BLaER1 (cell line): Measurements from ENCODE around the gene CDKN1B.
A peak's percentile ranks its signal among the peaks of the same experiment; 100 is the strongest.

Experiments used
- H3K27ac ChIP-seq: shearing (Covaris generic); formaldehyde crosslinking; 2 replicates; pipeline ENCODE4 v1.8.1; 2022
- H3K27me3 ChIP-seq: shearing (Covaris generic); formaldehyde crosslinking; 2 replicates; pipeline ENCODE4 v1.8.1; 2022
- H3K36me3 ChIP-seq: shearing (Covaris generic); formaldehyde crosslinking; 2 replicates; pipeline ENCODE4 v1.8.1; 2022
- H3K4me1 ChIP-seq: shearing (Covaris generic); formaldehyde crosslinking; 2 replicates; pipeline ENCODE4 v1.8.1; 2022
- H3K4me2 ChIP-seq: shearing (Covaris generic); formaldehyde crosslinking; 2 replicates; pipeline ENCODE4 v1.8.1; 2022
- H3K4me3 ChIP-seq: shearing (Covaris generic); formaldehyde crosslinking; 2 replicates; pipeline ENCODE4 v1.8.1; 2022
- H3K9ac ChIP-seq: shearing (Covaris generic); formaldehyde crosslinking; 2 replicates; pipeline ENCODE4 v1.8.1; 2022
- H3K9me3 ChIP-seq: shearing (Covaris generic); formaldehyde crosslinking; 2 replicates; pipeline ENCODE4 v1.8.1; 2022
- H4K20me1 ChIP-seq: shearing (Covaris generic); formaldehyde crosslinking; 2 replicates; pipeline ENCODE4 v1.8.1; 2022
- Cebpa-rat ChIP-seq: shearing (Covaris generic); IDR thresholded peaks from 2 replicates; pipeline ENCODE4 v1.8.1; 2022

The CDKN1B gene

DNA sequence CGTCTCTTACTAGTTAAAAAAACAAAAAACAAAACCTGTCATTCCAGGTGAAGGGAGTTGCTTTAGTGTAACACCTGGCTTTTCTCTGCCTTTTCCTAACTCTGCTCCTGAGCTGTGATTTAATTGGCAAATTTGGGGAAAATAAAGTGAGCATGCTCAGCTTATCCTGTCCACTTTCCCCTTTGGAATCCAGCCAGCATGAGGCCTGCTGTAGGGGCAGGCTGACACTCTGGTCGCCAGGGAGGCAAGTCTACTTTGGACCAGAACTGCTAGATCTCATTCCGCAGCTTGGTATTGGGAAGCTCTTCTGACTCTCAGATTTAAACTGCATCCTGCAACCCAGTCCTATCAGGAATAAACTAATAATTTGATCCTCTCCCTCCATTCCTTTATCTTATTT, 30.1 kb downstream of the CDKN1B start:
- Histone ChIP-seq H3K27me3 (no peaks in the 10 kb centered on the region), H3K9me3 (0 out of 2 replicates have a peak, but pooled peaks cover 4% of the 10 kb centered on the region), H3K4me1 (peaks cover 12% of the 10 kb centered on the region), H3K36me3 (peaks cover 95% of the 10 kb centered on the region), H4K20me1 (peaks cover 52% of the 10 kb centered on the region; the same call in 1 of the 2 replicates), H3K4me2 (no peak overlapping the region), H3K4me3 (no peak overlapping the region), H3K9ac (no peak overlapping the region), H3K27ac (no peak overlapping the region)
- TF ChIP-seq Cebpa-rat: no peak

GRCh38 chr12:12748044-12748443, 30.9 kb downstream of the CDKN1B start:
- Histone ChIP-seq H4K20me1 (peaks cover 56% of the 10 kb centered on the region; the same call in 1 of the 2 replicates), H3K4me3 (no peak overlapping the region), H3K27me3 (no peaks in the 10 kb centered on the region), H3K4me1 (peaks cover 12% of the 10 kb centered on the region), H3K4me2 (no peak overlapping the region), H3K27ac (no peak overlapping the region), H3K36me3 (peaks cover 95% of the 10 kb centered on the region), H3K9me3 (0 out of 2 replicates have a peak, but pooled peaks cover 4% of the 10 kb centered on the region), H3K9ac (no peak overlapping the region)
- TF ChIP-seq Cebpa-rat: no peak

GRCh38 chr12:12749433-12749832, 32.3 kb downstream of the CDKN1B start:
- no peaks in the 10 kb centered on the region for H3K27me3 ChIP-seq
- peaks cover 56% of the 10 kb centered on the region; the same call in 1 of the 2 replicates for H4K20me1 ChIP-seq
- H3K4me2 ChIP-seq: no peak overlapping the region
- peaks cover 85% of the 10 kb centered on the region for H3K36me3 ChIP-seq
- H3K4me3 ChIP-seq: no peak overlapping the region
- no peak overlapping the region for H3K27ac ChIP-seq
- TF ChIP-seq Cebpa-rat: no peak
- H3K9me3 ChIP-seq: 0 out of 2 replicates have a peak, but pooled peaks cover 4% of the 10 kb centered on the region
- H3K4me1 ChIP-seq: peaks cover 9% of the 10 kb centered on the region
- no peak overlapping the region for H3K9ac ChIP-seq

DNA sequence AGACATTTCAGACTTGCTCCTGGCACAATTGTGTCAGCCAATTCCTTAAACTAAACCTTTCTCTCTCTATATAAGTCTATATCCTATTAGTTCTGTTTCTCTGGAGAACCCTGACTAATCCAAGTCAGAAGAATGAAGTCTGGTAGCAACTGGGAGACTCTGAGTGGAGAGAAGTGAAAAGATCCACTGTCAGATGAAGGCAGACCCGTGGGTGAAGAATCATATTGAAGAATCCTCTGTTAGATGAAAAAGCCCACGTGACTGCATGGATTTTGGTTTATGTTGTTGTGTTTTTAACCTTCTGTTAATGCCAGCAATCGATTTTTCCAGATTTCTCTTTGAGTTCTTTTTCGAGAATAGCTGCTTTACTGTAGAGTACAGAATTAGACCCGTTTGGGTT, 38.8 kb downstream of the CDKN1B start:
- no peak overlapping the region for H3K9ac ChIP-seq
- no peak overlapping the region; the same call in 1 of the 2 replicates for H3K4me2 ChIP-seq
- peaks cover 18% of the 10 kb centered on the region for H3K4me1 ChIP-seq
- no peak overlapping the region for H3K27ac ChIP-seq
- no peak for TF ChIP-seq Cebpa-rat
- H3K27me3 ChIP-seq: no peaks in the 10 kb centered on the region
- H3K9me3 ChIP-seq: no peaks in the 10 kb centered on the region
- H4K20me1 ChIP-seq: peaks cover 33% of the 10 kb centered on the region; the same call in 1 of the 2 replicates
- H3K36me3 ChIP-seq: peaks cover 36% of the 10 kb centered on the region
- H3K4me3 ChIP-seq: no peak overlapping the region

- Histone ChIP-seq H4K20me1 (peaks cover 25% of the 10 kb centered on the region; the same call in 1 of the 2 replicates), H3K4me1 (peaks cover 18% of the 10 kb centered on the region), H3K4me3 (no peak overlapping the region), H3K4me2 (peak overlapping the region; percentile 60), H3K36me3 (peaks cover 30% of the 10 kb centered on the region), H3K9me3 (no peaks in the 10 kb centered on the region), H3K27me3 (no peaks in the 10 kb centered on the region), H3K9ac (0 out of 2 replicates have a peak overlapping the region, but pooled peaks have one; percentile 31), H3K27ac (no peak overlapping the region)
- no peak for TF ChIP-seq Cebpa-rat
These were observed 40.0 kb downstream of the CDKN1B start for GRCh38 chr12:12757121-12757520.

- Histone ChIP-seq H3K4me3 (no peak overlapping the region), H3K4me2 (no peak overlapping the region), H3K9ac (no peak overlapping the region), H3K36me3 (peaks cover 26% of the 10 kb centered on the region), H3K4me1 (peaks cover 18% of the 10 kb centered on the region), H4K20me1 (peaks cover 21% of the 10 kb centered on the region; the same call in 1 of the 2 replicates), H3K9me3 (no peaks in the 10 kb centered on the region), H3K27ac (no peak overlapping the region), H3K27me3 (no peaks in the 10 kb centered on the region)
- TF ChIP-seq Cebpa-rat: no peak
These were observed 42.2 kb downstream of the CDKN1B start for GRCh38 chr12:12759234-12759915.

DNA sequence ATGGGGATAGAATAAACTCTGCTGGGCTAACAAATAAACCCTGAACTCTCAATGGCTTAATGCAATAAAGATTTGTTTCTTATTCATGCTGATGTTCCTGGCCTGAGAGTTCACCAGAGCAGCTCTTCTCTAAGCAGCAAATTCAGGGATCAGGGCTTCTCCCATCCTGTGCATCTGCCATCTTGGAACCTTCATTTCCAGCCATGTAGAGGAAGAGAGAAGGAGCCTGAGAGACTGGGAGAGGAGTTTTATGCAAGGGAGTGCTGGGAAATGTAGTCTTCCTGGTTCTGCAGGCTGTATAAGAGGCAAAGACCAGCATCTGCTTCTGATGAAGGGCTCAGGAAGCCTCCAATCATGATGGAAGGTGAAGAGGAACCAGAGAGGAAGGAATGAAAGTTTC, 47.7 kb downstream of the CDKN1B start:
- H3K27ac ChIP-seq: no peak overlapping the region
- no peak for TF ChIP-seq Cebpa-rat
- H3K4me2 ChIP-seq: no peak overlapping the region
- peaks cover 69% of the 10 kb centered on the region for H3K36me3 ChIP-seq
- peaks cover 38% of the 10 kb centered on the region for H3K9me3 ChIP-seq
- no peaks in the 10 kb centered on the region for H3K27me3 ChIP-seq
- no peak overlapping the region for H3K9ac ChIP-seq
- H3K4me1 ChIP-seq: no peaks in the 10 kb centered on the region
- H3K4me3 ChIP-seq: no peak overlapping the region
- no peaks in the 10 kb centered on the region for H4K20me1 ChIP-seq

- Histone ChIP-seq H3K4me3 (no peak overlapping the region), H3K4me1 (no peaks in the 10 kb centered on the region), H3K9ac (no peak overlapping the region), H3K4me2 (no peak overlapping the region), H3K9me3 (peaks cover 62% of the 10 kb centered on the region), H3K36me3 (peaks cover 51% of the 10 kb centered on the region), H3K27me3 (no peaks in the 10 kb centered on the region), H3K27ac (no peak overlapping the region), H4K20me1 (no peaks in the 10 kb centered on the region)
- TF ChIP-seq Cebpa-rat: no peak
These were observed 53.1 kb downstream of the CDKN1B start for GRCh38 chr12:12770262-12770661.
